ENCODE measurements around the gene ARSI.
"Not testable (repeated sequence)": the region's sequence is repeated elsewhere in the genome, so short reads cannot be mapped to it uniquely, and the experiment has no call there.

ARSI gene

DNA sequence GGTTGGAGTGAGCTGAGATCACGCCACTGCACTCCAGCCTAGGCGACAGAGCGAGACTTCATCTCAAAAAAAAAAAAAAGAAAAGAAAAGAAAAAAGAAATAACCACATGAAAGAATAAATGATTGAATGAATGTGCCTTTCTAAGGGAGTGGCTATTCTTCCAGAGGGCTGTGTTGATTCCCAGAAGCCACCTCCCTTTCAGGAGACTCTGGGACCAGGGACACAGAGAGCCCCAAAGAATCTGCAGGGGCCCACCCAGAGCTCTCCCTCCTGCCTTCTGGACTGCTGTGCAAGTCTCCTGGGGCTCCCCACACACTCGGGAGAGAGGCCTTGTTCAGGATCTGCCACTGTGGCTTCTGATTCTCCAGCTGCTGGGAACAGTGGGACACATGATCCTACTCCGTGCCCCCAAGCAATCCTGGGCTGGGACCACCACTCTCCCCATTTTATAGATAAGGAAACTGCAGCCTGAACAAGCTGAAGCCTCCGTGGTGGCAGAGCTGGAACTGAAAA lies 36.8 kb downstream of the ARSI start:
- no peak for DNase-seq (ENCODE audit: low spot score)

DNA sequence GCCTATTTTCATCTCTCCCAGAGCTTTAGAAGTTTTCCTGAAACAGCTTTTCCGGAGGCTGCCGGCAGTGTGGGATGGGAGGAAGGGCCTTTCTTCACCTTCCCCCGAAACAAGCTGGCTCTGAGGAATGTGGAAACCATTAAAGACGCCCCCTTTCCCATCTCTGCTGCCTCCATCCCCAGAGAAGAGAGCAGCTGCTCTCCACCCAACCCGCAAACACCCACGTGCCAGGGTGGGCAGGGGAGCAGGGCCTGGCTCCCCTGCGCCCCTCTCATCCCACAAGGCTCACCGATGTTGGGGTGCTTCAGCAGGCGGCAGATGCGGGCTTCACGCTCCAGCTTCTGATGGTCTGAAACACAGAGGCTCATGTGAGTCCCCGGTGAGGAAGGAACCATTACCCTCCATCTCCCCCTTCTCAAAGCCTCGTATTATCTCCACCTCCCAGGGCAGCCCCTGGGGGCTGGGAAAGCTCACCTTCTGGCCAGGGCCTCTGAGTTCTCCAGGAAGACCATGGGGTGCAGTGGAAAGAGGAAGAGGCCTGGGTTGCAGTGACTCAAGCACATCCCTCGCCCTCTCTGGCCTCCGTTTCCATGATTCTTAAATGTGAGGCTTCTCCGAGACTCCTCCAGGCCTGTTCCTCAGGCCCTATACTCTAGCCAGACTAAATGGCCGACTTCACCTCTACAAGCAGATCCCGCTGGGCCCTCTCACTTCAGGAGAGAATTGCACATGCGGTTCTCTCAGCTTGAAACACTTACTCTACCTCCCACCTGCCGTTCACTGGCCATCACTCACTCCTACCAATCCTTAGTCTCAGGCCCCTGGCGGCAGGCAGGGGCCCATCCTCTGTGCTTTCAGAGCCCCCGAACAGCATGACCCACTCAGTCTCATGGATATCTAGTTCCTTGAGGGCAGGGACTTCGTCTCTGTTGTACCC lies 37.8 kb downstream of the ARSI start:
- DNase-seq (ENCODE audit: low spot score): no peak

DNA sequence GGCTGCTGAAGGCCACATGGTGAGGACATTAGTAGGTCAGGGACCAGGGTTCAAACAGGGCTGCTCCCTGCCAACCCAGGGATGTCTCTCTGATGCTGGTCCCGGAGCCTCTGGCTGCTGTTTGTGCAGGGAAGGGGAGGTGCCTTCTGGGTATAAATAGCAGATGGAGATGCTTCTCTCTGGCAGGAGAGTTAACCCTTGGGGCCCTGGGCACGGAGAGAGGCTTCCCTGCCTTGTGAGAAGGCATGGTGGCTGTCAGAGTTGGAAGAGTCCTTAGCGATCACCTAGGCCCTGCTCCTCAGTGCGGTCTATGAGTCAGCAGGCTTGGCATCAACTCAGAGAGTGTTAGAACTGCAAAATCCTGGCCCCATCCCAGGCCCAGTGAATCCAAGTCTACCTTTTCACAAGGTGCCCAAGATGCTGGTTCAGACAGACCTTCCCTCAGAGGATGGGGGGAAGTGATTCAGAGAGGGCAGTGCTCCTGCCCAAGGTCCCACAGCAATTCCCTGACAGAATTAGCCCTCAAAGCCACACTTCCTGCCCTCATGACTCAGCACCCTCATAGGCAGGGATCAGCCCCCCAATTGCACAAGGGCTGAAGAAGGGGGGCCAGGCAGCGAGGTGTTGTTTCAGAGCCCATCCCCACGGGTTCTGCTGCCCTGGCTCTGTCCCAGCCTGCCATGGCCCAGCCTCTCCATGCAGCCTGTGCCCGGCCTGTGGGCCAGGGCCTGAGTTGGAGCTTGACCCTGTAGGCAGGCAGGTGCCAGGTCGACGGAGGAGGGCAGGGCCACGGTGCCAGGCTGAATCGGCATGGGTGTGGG lies 38.7 kb downstream of the ARSI start:
- peak; percentile 63 for DNase-seq (ENCODE audit: low spot score)

DNA sequence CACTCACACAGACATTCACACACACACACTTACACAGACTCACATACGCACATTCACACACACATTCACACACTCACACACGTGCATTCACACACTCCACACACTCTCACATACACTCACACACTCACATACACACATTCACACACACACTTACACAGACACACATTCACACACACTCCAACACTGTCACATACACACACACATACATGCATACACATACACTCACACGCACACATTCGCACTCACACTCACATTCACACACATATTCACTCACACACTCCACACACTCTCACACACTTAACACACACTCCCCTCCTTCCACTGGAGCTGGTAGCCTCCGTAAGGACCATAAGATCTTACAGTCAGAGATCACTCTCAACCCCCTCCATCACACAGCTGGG lies 39.3 kb downstream of the ARSI start:
- no peak for DNase-seq (ENCODE audit: low spot score)

DNA sequence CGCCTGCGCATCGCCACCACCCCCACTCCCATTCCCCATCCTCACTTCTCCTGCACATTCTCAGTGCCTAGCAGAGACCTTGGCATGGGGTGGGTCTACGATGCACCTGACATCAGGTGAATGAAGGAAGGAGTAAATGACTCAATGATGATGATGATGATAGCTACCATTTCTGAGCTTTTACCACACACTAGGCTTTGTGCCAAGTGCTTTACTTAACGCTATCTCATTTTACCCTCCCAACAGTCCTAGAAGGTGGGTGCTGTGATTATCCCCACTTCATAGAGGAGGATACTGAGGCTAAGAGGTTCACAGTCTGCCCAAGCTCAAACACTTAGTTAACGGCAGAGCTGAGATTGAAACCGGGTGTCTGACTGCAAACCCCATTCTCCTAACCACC lies 40.2 kb downstream of the ARSI start:
- no peak for DNase-seq (ENCODE audit: low spot score)

DNA sequence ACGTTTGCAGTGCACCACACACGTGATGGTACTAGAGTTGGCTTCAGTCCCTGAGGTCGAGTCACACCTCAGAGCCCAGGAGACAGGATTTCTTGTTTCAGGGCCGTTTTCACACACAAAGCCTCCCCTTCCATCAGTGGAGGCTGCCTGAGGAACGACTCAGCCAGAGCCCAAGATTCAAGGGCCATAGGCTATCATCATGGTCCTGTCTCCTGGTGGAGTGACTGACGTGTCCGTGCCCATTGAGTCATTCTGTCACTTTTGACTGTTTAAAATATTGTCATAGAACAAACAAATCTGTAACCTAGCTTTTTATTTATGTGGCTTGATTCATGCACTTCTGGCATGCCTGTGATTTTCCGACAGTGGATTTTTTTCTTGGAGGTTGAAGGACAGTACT lies 41.5 kb downstream of the ARSI start:
- no peak for DNase-seq (ENCODE audit: low spot score)

DNA sequence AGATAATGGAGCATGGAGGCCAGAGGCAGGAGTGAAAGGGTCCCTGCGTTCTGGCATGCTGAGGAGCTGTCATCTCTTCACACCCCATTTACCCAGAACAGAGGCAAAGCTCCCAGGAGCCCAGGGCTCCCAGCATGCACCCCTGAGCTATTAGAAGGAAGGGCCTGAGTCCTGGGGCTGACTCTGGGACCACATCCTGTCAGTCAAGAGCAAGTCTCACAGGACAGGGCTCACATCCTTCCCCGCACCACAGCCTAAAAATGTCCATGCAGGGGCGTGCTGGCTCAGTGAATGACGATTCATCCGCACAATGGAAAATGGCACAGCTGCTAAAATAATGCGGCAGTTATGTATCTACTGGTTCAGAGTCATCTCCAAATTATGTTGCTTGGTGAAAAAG lies 44.6 kb downstream of the ARSI start:
- no peak for DNase-seq (ENCODE audit: low spot score)

DNA sequence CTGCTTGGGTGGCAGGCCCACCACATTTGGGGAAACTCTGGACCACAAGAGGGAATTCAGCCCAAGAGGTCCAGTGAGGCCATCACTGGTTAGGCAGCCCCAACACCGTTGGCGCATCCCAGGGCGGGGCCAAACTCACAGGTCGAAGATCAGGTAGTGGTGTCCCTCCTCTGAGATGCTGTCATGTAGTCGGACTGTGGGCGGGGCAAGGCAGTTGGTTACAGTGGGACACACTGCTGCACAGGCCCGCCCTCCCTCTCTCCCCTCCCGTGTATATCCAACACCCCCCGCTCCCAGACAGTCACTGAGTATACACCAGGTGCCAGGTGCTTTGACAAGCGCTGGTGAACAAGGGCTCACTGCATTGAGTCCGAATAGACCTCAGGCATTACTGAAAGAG lies 45.3 kb downstream of the ARSI start:
- no peak for DNase-seq (ENCODE audit: low spot score)

DNA sequence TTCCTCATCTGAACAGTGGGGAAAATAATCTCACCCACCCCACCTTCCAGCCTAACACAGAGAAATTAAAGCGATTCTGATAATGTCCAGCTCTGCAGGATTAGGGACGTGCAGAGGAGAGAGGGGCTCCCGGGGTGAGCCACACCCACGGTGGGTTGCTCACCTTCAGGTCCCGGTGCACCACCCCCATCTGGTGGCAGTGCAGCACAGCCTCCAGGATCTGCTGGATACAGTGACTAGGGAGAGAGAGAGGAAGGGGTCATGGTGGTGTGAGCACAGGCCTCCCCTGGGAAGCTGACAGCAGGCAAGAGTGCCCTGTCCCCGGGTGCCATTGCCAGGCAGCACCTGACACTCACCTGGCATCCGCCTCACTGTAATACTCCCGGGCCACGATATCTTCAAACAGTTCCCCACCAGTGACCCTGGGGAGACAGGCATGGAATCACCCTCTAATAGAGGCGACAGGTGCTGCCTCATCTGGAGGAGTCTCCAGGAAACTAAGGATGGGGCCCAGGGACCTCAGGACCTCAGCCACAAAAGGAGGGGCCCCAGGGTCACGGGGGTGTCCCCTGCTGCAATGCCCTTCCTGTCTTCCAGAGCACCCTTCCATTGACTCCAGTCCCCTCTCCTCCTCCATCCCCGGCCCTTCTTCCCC lies 46.2 kb downstream of the ARSI start:
- no peak for DNase-seq (ENCODE audit: low spot score)

DNA sequence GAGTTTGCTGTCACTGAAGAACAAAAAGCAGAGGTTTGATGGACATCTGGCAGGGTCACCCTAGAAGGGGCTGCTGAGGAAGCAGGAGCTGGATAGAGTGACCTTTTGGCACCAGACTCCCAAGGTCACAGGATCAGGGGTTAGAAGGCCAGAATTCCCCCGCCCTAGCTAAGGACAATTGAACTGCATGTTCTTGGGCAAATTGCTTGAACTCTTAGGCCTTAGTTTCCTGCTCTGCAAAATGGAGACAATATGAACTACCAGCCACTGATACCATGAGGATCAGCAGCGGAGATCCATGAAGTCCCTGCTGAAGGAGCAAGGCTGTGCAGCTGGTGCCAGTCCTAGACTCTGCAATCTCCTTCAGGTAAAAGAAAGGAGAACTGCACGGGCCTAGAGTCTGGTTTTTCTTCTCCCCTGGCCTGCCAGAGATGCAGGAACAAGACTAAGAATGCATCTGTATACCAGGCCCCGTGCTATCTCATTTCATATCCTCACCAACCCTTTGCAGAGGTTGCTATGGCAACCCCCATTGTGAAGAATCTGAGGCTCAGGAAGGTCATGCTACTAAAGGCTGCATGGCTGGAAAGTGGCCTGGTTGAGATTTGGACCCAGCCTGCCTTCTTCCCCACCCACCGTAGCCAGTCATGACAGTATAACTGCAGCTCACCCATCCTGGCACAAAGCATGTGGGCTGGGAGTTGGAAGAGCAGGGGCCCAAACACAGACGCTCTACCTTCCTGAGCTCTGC lies 46.9 kb downstream of the ARSI start:
- no peak for DNase-seq (ENCODE audit: low spot score)

DNA sequence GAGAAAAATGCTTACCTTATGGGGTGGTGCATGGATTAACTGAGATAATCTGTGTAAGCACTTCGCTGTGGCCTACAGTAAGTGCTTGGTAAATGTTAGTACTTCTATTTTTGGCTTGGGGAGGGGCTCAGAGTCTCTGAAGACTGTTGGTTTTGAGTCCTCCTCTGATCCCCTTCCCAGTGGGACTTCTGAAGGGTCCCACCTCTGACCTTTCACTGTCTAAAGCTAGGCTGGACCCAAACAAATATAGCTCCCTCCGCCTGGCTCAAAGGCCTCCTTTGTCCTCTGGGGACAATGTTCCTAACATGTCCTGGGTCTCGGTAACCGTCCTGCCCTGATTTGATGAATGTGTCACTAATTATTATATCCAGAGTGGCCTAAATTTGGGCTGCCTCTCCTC lies 47.9 kb downstream of the ARSI start:
- no peak for DNase-seq (ENCODE audit: low spot score)

DNA sequence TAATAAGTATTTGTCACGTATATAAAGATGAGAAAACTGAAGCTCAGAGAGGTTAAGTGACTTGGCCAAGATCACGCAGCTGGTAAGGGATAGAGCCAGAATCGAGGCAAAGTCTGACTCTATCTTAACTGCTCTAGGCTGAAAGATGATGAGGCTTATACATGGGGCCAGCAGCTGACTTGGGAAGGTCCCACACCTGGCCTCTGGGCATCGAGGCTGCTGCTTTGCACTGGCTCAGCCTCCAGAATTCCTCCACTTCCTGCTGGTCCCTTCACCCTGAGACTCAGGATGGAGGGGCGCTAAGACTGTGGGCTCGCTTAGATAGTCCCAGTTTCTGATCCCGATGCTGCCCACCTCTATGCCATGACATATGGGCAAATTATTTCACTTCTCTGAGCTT lies 48.3 kb downstream of the ARSI start:
- DNase-seq (ENCODE audit: low spot score): no peak

DNA sequence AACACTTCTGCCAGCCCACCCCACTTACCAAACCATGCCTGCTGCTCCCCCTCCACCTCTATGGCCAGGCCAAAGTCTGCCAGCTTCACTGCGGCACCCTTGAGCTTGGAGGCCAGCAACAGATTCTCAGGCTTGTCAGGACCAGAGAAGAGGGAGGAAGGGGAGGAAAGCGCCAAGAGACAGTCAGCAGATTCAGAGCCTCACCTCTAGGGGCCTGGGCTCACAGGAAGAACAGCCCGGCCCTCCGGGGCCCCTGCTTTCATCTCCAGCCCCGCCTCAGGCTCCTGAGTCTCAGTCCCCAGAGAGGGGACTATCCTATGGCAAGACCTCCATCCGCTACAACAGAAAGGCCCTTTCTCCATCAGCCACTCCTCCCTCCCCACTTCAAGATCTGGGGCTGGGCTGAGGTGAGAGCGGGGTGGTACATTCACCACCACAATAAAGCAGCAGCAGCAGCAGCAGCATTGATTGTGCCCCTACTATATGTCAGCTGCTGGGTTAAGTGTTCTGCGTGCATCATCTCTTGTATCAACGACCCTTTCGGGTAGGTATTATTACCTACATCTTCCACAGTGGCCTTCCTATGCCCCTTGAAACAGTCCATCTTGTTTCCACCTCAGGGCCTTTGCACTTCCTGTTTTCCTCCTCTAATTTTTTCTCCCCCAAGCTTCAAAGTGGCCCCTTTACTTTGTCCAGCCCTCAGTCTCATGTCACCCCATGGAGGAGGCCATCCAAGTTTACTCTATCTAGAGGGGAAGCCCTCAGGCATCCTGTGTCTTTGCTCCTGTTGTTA lies 49.1 kb downstream of the ARSI start:
- DNase-seq (ENCODE audit: low spot score): no peak

DNA sequence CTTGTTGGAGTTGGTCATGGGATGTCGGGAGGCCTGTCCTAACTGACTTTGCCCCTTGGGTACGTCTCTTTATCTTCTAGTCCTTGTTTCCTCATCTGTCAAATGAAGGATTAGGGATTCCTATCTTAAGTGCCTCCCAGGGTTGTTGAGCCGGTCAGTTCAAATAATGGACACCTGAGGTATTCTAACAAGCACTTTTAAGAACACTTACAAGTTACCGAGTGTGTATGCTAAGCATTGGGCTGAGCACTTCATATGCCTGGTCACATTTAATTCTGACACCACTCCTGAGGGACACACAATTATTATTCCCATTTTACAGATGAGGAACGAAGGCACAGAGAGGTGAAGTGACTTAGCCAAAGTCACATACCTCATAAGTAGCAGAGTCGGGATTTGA lies 50.2 kb downstream of the ARSI start:
- DNase-seq (ENCODE audit: low spot score): no peak

DNA sequence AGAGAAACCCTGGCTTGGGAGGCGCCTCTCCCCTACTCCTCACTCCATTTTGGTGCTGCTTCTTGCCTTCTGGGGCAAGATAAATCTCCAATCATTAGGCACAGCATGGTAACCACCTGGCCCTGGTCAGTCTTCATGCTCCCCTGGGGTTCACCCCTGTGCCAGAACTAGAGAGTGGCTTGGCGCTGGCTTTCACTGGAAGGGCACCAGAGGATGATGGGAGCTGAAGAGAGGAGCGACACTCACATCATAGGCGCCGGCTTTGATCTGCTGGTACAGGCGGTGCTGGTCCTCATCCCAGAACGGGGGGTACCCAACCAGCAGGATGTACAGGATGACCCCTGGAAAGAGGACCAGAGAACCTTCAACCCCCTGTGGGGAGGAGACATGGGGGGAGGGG lies 51.2 kb downstream of the ARSI start:
- DNase-seq (ENCODE audit: low spot score): no peak

DNA sequence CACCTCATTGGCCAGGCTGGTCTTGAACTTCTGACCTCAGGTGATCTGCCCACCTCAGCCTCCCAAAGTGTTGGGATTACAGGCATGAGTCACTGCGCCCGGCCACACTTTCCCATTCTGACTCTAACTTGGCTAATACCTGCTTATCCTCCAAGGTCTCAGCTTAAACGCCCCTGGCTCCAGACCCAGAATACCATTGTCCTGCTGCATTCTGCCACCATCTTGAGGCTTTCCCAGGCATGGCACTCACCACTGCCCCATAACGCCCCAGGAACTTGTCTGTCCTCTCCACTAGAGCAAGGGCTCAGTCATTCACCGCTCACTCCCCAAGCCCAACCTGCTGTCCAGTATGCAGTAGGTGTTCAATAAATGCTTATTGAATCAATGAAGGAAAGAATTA lies 53.0 kb downstream of the ARSI start:
- DNase-seq (ENCODE audit: low spot score): no peak

DNA sequence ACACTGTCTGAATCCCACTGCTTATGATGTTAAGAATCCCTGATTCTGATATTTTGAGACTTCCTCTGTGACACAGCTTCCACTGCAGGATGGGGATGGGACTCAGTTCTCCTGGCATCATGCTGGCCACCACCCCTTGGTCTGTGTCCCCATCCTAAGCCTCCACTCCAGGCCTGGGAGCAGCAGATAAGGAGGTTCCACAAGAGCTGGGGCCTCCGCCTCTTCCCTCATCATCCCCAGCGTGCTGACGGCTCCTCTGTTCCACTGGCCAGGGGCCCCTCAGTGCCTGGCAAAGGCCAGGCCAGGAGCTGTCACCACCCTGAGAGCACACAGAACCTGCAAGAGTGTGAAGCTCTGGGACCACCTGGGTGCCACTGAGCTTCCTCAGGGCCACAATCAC lies 53.8 kb downstream of the ARSI start:
- DNase-seq (ENCODE audit: low spot score): no peak

DNA sequence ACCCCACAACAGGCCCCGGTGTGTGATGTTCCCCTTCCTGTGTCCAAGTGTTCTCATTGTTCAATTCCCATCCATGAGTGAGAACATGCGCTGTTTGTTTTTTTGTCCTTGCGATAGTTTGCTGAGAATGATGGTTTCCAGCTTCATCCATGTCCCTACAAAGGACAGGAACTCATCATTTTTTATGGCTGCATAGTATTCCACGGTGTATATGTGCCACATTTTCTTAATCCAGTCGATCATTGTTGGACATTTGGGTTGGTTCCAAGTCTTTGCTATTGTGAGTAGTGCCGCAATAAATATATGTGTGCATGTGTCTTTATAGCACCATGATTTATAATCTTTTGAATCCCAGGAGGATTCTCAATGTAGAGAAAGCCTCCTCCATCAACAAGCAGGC lies 54.2 kb downstream of the ARSI start:
- not testable (repeated sequence) for DNase-seq (ENCODE audit: low spot score)

DNA sequence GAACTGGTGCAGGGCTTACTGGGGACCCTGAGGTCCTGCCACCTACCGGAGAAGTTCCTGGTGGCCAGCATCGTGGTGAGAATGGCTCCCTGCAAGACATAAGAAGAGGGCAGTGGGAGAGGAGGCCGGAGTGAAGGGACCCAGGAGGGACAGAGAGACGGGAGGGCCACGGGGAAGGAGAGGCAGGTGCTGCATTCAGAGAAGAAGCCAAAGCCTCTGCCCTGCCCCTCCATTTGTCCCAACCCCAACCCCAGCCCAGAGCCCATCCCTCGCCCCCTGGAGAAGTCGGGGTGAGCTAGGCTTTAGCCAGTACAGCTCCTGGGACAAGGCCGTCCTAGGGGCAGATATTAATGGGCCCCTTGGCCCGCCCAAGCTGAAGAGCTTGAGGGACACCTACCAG lies 55.0 kb downstream of the ARSI start:
- no peak for DNase-seq (ENCODE audit: low spot score)

DNA sequence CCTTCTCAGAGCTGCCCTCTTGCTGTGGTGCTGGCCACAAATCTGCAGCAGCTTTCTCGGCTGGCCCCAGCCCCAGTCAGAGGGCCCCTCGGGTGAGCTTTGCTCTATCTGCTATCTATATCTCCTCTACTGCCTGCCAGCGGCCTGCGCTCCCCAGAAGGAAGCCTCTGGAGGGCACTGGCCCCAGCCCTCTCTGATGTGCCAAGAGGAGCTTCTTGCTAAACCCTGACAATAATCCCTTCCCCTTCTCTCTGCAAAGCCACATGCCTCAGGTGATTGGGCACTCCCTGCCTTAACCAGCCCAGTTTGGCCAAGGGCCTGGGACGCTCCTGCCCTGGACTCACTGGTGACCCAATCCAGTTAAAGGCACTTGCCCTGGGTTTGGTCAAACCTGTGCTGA lies 55.9 kb downstream of the ARSI start:
- DNase-seq (ENCODE audit: low spot score): no peak

DNA sequence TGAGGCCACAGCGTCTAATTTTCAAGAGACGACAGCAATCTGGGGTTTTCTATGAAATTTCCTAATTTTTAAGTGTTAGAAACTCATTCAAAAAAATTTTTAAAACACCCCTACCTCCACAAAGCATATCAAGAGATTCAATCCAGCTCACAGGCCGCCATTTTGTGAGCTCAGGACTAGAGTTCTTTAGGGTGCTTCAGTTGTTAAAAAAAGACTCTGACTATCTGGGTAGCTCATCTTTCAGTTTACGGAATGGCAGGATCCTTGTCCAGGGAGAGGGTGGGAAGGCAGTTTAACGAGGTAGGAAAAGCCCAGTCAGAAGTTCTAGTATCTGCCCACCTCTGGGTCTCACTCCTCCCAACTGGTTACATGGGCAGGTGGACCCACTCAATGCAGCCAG lies 56.3 kb downstream of the ARSI start:
- DNase-seq (ENCODE audit: low spot score): no peak

Measured in LoVo (cell line).